Memory B cell (primary cell): ENCODE data around the gene TAF10.

Experiments used
- ATAC-seq: fragments of 150-1000 bp; cut with Tn5 transposase; 2 replicates; pipeline ENCODE4 v1.10.0; 2021; ENCODE audit warnings: low read depth, mild to moderate bottlenecking, moderate library complexity
- DNase-seq, 2 donors: peaks; one replicate each; pipeline ENCODE4 v3.0.0; 2022; ENCODE audit warnings: low spot score in 2 of 2
- H3K27ac Mint-ChIP-seq: one replicate; pipeline ENCODE4 v1.8.0; 2022; ENCODE audit warnings: mild to moderate bottlenecking, moderate library complexity, mixed read lengths
- H3K27me3 Mint-ChIP-seq: one replicate; pipeline ENCODE4 v1.8.0; 2022; ENCODE audit warnings: mixed read lengths
- H3K36me3 Mint-ChIP-seq: one replicate; pipeline ENCODE4 v1.8.0; 2022; ENCODE audit warnings: mild to moderate bottlenecking, mixed read lengths
- H3K4me1 Mint-ChIP-seq: one replicate; pipeline ENCODE4 v1.8.0; 2022; ENCODE audit warnings: mixed read lengths
- H3K4me3 Mint-ChIP-seq: one replicate; pipeline ENCODE4 v1.8.0; 2022; ENCODE audit warnings: mild to moderate bottlenecking, moderate library complexity, mixed read lengths
- H3K9me3 Mint-ChIP-seq: one replicate; pipeline ENCODE4 v1.8.0; 2022; ENCODE audit warnings: mixed read lengths

Gene TAF10

DNA sequence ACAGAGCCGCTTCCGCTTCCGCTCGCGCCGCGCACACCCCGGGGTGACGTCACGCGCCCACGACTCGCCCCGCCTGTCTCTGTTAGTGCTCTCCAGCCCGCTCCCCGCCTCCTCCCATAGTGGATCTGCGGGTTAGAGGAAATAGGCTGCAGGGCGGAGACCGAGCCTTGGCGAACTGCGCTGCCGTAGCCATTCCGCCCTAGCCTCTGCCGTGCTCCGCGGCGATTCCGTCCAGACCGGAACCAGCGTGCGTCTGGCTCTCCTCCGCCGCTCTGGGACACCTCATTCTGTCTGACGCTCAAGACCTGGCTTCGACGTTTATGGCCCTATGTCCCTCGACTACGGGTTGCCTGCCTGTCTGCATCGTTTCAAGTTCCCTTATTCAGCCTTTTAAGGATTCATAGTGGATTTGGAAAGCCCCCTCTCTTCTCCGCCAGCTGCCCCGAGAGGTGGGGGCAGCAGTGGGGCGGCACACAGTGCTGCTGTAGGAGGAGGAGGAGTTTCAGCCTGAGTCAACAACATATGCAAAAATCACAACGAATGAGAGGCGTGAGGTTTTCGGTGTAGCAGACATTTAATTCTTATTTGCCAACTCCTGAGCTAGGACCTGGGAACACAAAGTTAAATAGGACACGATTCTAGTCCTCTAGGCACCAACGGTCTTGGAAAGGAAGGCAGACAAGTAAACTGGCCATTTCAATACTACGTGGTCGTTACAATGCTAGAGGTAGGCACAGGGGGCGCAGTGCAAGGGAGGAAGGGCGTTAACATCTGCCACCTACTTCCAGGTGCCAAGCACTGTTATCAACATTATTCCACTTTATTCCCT lies at the start of gene TAF10:
TAF10 (minus strand) TSS at position 4 of the 829 bp plus-strand sequence. CDS start 27 bp downstream, outside the sequence.
- H3K36me3 Mint-ChIP-seq, result peaks cover 36% of the 10 kb centered on the region
- peak; percentile 82 for ATAC-seq
- H3K9me3 Mint-ChIP-seq, result no peaks in the 10 kb centered on the region
- H3K4me3 Mint-ChIP-seq, result peak within 1 kb of the TSS; percentile 90
- H3K27me3 Mint-ChIP-seq, result no peaks in the 10 kb centered on the region
- peaks cover 26% of the 10 kb centered on the region for H3K4me1 Mint-ChIP-seq
- no peak within 1 kb of the TSS for H3K27ac Mint-ChIP-seq
- peak; percentile 88 to 91 for DNase-seq

DNA sequence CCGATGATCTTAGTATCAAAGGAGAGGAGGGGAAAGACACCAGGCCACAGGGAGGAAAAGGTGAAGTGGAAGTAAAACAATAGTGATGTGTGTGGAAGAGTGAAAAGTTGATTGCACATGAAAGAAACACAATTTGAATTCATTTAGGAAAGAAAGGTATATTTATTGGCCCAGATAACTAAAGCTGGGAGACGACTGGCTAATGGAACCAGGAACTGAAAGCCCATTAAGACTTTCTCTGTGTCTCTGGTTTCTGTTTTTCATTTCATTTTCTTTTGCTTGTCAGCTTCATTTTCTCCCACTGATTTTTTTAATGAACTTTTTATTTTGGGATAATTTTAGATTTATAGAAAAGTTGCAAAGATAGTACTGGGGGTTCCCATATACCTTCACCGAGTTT lies 48.7 kb upstream of the TAF10 start:
- Mint-ChIP-seq H3K4me3 (no peak overlapping the region), H3K27ac (no peak overlapping the region), H3K27me3 (peaks cover 13% of the 10 kb centered on the region), H3K9me3 (no peaks in the 10 kb centered on the region), H3K36me3 (peaks cover 6% of the 10 kb centered on the region), H3K4me1 (peaks cover 8% of the 10 kb centered on the region)
- DNase-seq (no peak), ATAC-seq (no peak)

DNA sequence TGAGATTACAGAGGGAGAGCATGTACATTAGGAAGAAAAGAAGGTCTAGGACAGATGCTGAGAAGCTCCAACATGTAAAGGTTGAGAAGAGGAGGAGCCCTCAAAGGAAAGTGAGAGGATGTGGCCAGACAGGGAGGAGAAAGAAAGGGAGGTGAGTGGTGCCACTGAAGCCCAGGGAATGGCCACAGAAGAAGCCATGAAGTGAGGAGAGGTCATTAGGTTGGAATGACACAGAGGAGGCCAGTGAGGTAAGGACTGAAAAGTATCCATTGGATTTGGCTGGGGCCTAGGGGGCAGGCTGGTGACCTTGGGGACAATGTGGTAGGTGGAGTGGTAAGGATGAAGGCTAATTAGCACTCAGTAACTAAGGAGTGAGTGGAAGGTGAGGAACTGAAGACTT lies 46.6 kb upstream of the TAF10 start:
- Mint-ChIP-seq H3K4me1 (peaks cover 8% of the 10 kb centered on the region), H3K27me3 (peaks cover 13% of the 10 kb centered on the region), H3K36me3 (peaks cover 6% of the 10 kb centered on the region), H3K9me3 (no peaks in the 10 kb centered on the region), H3K27ac (no peak overlapping the region), H3K4me3 (no peak overlapping the region)
- ATAC-seq (no peak), DNase-seq (no peak)

DNA sequence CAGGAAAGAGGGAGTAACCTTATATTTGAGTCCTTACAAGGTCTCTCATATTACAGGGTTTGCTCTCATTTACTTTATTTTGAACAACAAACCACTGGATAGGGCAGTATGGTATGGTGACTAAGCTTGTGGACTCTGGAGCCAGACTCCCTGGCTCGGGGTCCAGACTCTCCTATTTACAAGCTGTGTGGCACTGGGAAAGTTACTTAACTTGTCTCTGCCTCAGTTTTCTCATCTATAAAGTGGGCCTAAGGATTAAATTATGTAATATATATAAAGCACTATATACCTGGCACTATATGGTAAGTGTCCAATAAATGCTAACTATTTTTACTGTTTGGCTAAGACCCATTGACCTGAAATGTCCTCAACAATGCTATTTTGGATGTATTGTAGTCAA lies 45.3 kb upstream of the TAF10 start:
- H3K4me1 Mint-ChIP-seq, result peaks cover 8% of the 10 kb centered on the region
- DNase-seq, result no peak
- peaks cover 6% of the 10 kb centered on the region for H3K36me3 Mint-ChIP-seq
- H3K9me3 Mint-ChIP-seq, result no peaks in the 10 kb centered on the region
- no peak overlapping the region for H3K4me3 Mint-ChIP-seq
- ATAC-seq, result no peak
- H3K27ac Mint-ChIP-seq, result no peak overlapping the region
- H3K27me3 Mint-ChIP-seq, result peaks cover 11% of the 10 kb centered on the region

DNA sequence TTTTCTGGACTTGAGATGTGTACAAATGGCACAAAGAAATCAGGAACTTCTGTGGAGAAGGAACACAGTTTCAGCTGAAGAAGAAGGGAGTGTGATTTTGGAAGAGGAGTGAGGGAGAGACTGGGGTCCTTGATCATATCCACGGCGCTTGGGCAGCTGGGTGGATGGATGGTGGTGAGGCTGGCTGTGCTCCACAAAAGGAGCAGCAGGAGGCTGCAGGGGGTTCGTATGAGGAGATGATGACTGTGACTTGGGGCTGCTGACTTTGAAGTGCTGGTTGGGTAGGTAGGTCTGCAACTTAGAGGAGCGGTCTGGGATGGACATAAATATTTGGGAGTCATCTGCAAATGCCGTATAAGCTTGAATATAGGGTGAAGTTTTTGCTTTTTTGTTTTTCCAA lies 44.9 kb upstream of the TAF10 start:
- Mint-ChIP-seq H3K27me3 (peaks cover 11% of the 10 kb centered on the region), H3K4me3 (no peak overlapping the region), H3K36me3 (peaks cover 6% of the 10 kb centered on the region), H3K4me1 (peaks cover 8% of the 10 kb centered on the region), H3K27ac (no peak overlapping the region), H3K9me3 (no peaks in the 10 kb centered on the region)
- no peak for DNase-seq
- no peak for ATAC-seq

DNA sequence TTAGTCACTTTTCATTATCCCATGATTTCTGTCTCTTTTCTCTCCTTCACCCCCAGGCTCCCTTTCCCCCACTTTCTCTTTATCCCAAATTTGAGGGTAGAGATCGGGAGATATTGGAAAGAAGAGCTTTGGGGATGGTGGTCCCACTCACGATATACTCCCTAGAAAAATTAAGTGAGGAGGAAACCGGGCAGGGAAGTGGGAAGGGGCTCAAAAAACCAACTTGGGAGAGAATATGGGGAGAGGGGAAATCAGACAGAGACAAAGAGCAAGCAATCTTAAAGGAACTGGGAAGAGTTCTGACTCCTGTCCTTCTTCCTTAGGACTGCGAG lies 44.5 kb upstream of the TAF10 start:
- no peak for DNase-seq
- peak overlapping the region; percentile 87 for H3K4me3 Mint-ChIP-seq

DNA sequence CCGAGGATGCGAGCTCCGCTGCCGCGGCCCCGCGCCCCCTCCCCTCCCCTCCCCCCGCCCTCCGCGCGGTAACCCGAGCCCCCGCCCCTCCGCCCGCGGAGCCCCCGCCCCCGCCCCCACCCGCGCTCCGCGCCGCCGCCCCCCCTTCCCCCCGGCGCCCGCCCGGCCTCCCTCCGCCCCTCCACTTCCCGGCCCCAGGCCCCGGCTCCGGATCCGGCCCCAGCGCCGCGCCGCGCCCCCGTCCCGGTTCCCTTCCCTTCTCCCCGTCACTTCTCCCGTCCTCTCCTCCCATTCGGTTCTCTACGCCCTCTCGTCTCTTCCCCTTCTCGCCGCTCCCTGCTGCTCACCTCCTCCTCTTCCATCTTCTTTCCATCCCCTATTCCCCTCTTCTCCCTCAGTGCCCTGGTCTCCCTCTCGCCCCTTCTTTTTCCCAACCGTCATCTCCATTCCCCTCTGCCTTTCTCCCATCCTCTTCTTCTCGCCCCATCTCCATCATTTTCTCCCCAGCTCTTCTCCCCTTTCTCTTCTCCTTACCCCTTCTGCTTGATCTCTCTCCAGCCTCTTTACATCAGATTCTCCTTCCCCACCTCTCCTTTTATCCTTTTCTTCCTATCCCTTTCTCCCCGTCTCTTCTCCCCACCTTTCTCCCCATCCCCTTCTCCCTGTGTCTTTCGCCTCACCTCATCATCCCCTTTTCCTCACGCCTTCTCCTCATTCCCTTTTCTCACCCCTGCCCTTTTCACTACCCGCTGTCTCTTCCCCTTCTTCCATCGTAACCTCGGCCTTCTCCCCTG lies 44.0 kb upstream of the TAF10 start, which contains the start of gene DCHS1:
DCHS1 (minus strand) TSS at position 20 of the 794 bp plus-strand sequence. CDS start 14,196 bp downstream, outside the sequence.
- H3K9me3 Mint-ChIP-seq, result no peaks in the 10 kb centered on the region
- peak within 1 kb of the TSS; percentile 63 for H3K27ac Mint-ChIP-seq
- peak within 1 kb of the TSS; percentile 87 for H3K4me3 Mint-ChIP-seq
- ATAC-seq (no peak), DNase-seq (no peak)
- peaks cover 6% of the 10 kb centered on the region for H3K36me3 Mint-ChIP-seq
- peaks cover 11% of the 10 kb centered on the region for H3K27me3 Mint-ChIP-seq
- peaks cover 8% of the 10 kb centered on the region for H3K4me1 Mint-ChIP-seq

More for the DNA sequence above, 44.5 kb upstream of the TAF10 start:
- H3K9me3 Mint-ChIP-seq, result no peaks in the 10 kb centered on the region
- peaks cover 11% of the 10 kb centered on the region for H3K27me3 Mint-ChIP-seq
- peak overlapping the region; percentile 63 for H3K27ac Mint-ChIP-seq
- peaks cover 6% of the 10 kb centered on the region for H3K36me3 Mint-ChIP-seq
- H3K4me1 Mint-ChIP-seq, result peaks cover 8% of the 10 kb centered on the region
- ATAC-seq, result no peak

DNA sequence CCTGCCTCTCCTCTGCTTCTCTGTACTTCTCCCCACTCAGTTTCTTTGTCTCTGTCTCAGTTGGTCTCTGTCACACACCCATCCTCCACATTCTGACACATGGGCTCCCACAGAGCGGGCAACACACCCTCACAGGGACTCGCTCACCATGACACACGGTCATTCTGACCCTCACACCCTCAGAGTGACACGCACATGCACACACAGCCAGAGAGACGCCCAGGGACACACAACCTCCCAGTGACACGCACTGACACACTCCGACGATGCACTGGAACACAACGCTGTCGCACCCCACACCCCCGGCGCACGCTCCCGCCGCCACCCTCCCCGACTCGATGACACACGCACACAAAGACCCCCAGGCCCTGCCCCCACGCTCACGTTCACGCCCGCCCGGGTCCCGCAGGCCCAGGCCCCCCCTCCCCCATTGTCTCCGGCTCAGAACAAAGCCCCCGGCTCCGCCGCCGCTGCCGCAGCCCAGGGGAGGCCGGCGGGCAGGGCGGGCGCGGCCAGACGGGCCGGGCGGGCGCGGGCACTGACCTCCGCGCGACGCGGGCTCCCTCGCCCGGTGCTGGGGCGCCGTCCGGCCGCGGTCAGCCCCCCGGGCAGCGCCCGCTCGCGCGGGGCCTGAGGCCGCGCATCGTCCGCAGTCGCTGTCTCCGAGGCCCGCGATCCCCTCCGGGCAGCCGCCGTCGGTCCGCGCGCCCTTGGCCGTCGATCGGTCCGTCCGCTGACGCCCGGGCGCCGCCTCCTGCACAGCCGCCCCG lies 43.2 kb upstream of the TAF10 start:
- no peak overlapping the region for H3K4me3 Mint-ChIP-seq
- H3K36me3 Mint-ChIP-seq, result peaks cover 6% of the 10 kb centered on the region
- peaks cover 8% of the 10 kb centered on the region for H3K4me1 Mint-ChIP-seq
- H3K9me3 Mint-ChIP-seq, result no peaks in the 10 kb centered on the region
- no peak for DNase-seq
- peaks cover 11% of the 10 kb centered on the region for H3K27me3 Mint-ChIP-seq
- ATAC-seq, result peak; percentile 35
- no peak overlapping the region for H3K27ac Mint-ChIP-seq

DNA sequence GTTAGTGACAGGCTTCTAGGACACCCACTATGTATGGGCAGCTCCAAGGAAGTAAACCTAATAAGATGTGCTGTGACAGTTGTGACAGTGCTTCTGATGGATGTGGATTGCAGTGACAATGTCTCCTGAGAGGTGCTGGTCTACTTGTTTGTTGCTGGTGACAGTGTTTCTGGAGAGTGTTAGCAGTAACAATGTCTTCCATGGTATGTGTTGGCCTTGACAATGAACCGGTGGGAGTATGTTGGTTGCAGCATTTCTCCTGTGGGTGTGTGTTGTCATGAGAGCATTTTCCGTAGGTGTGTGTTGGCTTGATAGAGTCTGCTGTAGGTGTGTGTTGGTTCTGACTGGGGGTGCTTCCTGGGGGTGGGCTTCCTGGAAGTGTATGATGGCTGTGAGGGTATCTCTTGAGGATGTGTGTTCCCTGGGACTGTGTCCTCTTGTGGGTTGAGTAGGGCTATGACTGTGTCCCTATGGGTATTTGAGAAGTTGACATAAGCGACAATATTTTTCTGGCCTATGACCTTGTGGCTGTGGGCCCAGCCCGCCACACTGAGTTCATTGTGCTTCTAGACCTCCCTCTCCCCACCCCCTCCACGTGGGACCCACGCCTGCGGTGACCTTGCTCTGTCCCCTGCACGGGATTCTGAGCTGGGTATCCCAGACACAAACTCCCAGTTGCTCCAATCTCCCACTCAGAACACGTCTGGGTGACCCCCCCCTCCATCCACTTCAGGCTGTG lies 42.4 kb upstream of the TAF10 start:
- H3K27me3 Mint-ChIP-seq, result peaks cover 11% of the 10 kb centered on the region
- peaks cover 8% of the 10 kb centered on the region for H3K4me1 Mint-ChIP-seq
- no peak for ATAC-seq
- no peak overlapping the region for H3K4me3 Mint-ChIP-seq
- H3K9me3 Mint-ChIP-seq, result no peaks in the 10 kb centered on the region
- H3K36me3 Mint-ChIP-seq, result peaks cover 6% of the 10 kb centered on the region
- DNase-seq, result no peak
- H3K27ac Mint-ChIP-seq, result no peak overlapping the region

DNA sequence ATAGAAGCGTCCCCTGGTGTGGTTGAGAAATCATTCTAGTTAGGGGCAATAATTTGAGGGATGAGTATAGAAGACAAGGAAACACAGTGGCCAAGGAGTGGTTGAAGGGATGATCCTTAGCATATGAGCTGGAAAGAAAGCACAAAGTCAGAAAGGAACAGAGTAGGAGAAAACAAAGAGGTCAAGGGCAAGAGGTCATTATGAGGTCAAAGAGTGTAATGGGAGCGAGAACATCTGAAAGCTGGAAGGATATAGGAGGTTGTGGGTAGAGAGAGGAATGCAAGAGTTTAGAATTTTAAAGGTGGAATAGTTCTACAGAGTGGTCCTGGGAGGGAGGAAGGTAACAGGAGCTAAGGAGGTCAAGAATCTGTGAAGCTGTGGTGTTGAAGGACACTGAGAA lies 41.6 kb upstream of the TAF10 start:
- Mint-ChIP-seq H3K9me3 (no peaks in the 10 kb centered on the region), H3K4me1 (peaks cover 8% of the 10 kb centered on the region), H3K36me3 (peaks cover 6% of the 10 kb centered on the region), H3K27me3 (peaks cover 11% of the 10 kb centered on the region), H3K4me3 (no peak overlapping the region), H3K27ac (no peak overlapping the region)
- no peak for DNase-seq
- no peak for ATAC-seq

DNA sequence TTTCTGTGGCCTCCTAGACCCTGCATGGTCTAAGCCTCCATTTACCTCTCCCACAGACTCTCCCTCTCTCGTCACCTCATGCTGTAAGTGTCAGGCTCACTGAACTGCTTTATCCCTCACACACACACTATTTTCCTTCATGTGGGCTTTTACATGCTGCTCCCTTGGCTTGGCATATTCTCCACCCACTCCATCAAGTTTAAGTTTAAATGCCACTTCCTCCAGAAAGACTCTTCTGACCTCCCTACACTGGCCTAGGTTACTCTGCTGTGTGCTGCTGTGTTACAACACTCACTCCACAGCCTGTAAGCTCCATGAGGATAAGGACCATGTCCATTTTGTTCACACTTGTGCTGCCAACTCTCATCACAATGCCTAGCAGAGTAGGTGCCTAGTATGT lies 41.1 kb upstream of the TAF10 start:
- peaks cover 11% of the 10 kb centered on the region for H3K27me3 Mint-ChIP-seq
- DNase-seq (no peak), ATAC-seq (no peak)
- H3K27ac Mint-ChIP-seq, result no peak overlapping the region
- peaks cover 8% of the 10 kb centered on the region for H3K4me1 Mint-ChIP-seq
- H3K36me3 Mint-ChIP-seq, result peaks cover 6% of the 10 kb centered on the region
- H3K9me3 Mint-ChIP-seq, result no peaks in the 10 kb centered on the region
- H3K4me3 Mint-ChIP-seq, result no peak overlapping the region

DNA sequence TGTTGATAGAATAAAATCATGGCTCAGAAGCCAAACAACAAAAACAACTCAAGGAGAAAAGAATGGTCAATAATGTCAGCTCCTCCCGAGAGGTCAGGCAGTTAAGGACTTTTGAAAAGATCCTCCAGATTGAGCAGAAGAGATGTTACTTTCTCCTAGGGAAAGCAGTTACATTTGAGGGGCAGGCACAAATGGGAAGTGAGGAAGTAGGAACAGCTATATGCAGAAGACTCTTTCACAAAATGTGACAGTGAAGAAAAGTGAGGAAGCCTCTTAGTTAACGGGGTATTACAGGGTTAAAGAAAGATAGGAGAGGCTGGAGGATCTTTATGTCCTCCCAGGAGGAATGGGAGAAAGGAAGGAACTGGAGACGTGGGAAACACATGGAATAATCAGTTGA lies 40.2 kb upstream of the TAF10 start:
- no peak overlapping the region for H3K4me3 Mint-ChIP-seq
- peaks cover 6% of the 10 kb centered on the region for H3K36me3 Mint-ChIP-seq
- H3K4me1 Mint-ChIP-seq, result peaks cover 8% of the 10 kb centered on the region
- no peak for DNase-seq
- no peaks in the 10 kb centered on the region for H3K9me3 Mint-ChIP-seq
- peaks cover 11% of the 10 kb centered on the region for H3K27me3 Mint-ChIP-seq
- ATAC-seq, result no peak
- no peak overlapping the region for H3K27ac Mint-ChIP-seq

DNA sequence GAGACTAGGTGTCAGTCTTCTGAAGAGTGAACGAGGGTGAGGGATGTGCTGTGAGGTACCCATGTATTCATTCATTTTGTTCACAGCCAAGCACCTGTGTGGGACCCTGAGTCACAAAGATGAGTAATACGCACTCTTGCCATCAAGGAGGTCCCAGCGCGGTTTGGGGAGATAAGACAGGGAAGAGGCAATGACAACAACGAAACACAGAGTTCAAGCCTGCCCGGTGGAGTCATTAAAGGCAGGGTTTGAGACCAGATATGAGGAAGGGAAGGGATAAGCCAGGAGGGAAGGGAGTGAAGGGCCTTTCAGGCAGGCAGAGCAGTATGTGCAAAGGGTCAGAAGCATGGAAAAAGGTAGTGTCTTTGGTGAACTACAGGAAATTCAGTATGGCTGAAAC lies 39.0 kb upstream of the TAF10 start:
- Mint-ChIP-seq H3K4me1 (peaks cover 2% of the 10 kb centered on the region), H3K27ac (no peak overlapping the region), H3K27me3 (peaks cover 2% of the 10 kb centered on the region), H3K4me3 (no peak overlapping the region), H3K36me3 (peaks cover 1% of the 10 kb centered on the region), H3K9me3 (no peaks in the 10 kb centered on the region)
- DNase-seq, result no peak
- no peak for ATAC-seq
